ENCODE measurements around the gene G6PC3.

GRCh38 chr17:44111777-44112176 is 41.2 kb downstream of the G6PC3 start:
- no peak for TF ChIP-seq CTCF (IDR thresholded peaks at IDR 0.05)
- no peak for TF ChIP-seq POLR2A (IDR thresholded peaks at IDR 0.05)

Data from thyroid gland (tissue), 4 donors.